ENCODE data around the gene GPR15. TPM values are rescaled to one million over a fixed set of nuclear protein-coding genes. Genes with fewer than 3 reads are reported as not detected.

GPR15 gene
- total and polyA plus RNA-seq, 2 donors (not counting 1 experiment from before 2014, with no cell fraction given): under 0.01 TPM; not detected in 1

DNA sequence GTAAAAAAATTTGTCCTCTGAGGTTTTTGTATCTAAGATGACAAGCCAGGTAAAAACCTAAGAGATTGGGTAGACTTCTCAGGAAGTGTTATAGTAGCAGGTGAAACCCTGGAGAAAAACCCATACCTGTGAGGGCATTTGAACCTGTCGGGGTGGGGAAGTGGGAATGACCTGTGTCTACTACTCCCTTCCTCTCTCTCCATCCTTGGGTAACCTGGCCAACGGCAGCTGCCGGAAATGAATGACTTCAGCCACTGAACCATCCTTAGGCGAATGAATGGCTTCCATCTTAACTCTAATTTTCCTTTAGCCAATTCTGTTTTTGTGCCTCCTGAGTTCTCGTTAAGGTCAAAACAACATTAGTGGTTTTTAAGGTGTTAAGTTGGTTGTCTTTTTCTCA, 16.8 kb downstream of the GPR15 start:
- no peaks in the 10 kb centered on the region for H3K4me1 ChIP-seq (ENCODE audit: control insufficient read depth, extremely low read depth, insufficient read depth, low read length)
- no peak overlapping the region for H3K4me2 ChIP-seq (ENCODE audit: extremely low read depth, insufficient read depth, low read length)
- no peak overlapping the region for H3K9ac ChIP-seq (ENCODE audit: insufficient read depth, low read length)
- H4K20me1 ChIP-seq (ENCODE audit: control insufficient read depth, extremely low read depth, insufficient read depth, low read length): no peaks in the 10 kb centered on the region
- peaks cover 3% of the 10 kb centered on the region for H3K27me3 ChIP-seq (ENCODE audit: control insufficient read depth, insufficient read depth, low read length)
- no peak for DNase-seq (ENCODE audit: low read depth in 2 of 2)
- no peak overlapping the region for H3K4me3 ChIP-seq (replicated peaks in 1 of 4; ENCODE audit: control extremely low read depth in 1 of 4, insufficient read depth in 1 of 4, low read depth in 3 of 4, low read length in 4 of 4)
- no peak overlapping the region for H2AFZ ChIP-seq (ENCODE audit: low read length)
- H3K79me2 ChIP-seq (ENCODE audit: control insufficient read depth, insufficient read depth, low read length): no peaks in the 10 kb centered on the region
- H3K36me3 ChIP-seq (ENCODE audit: control insufficient read depth, insufficient read depth, low read length): no peaks in the 10 kb centered on the region
- H3K27ac ChIP-seq (ENCODE audit: insufficient read depth, low read length): no peak overlapping the region
- no peak for TF ChIP-seq CTCF (conservative IDR thresholded peaks at IDR 0.05 in 1 of 2, IDR thresholded peaks at IDR 0.05 in 1 of 2; ENCODE audit: low read depth in 1 of 2, low read length in 2 of 2)
- TF ChIP-seq EZH2 (IDR thresholded peaks at IDR 0.05; ENCODE audit: low read length, missing control alignments): no peak
- H3K9me3 ChIP-seq (ENCODE audit: control insufficient read depth, insufficient read depth, low read depth, low read length): no peaks in the 10 kb centered on the region

DNA sequence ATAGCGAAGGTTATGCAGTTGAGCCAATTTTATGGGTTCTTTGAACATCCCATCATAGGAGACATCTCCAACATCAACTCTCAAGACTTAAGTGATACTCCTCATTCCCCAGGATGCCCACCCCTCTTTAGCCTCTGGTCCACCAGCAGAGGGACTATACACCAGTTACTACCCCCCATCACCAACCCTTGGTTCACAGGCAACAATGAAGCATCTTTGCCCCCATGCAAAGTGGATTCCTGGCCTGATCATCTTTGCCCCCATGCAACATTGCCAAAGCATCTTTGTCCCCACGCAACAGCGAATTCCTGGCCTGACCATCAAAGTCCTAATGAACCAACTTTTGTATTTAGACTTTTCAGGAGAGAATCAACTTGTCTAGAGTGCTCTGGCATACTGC, 19.1 kb downstream of the GPR15 start:
- DNase-seq (ENCODE audit: low read depth in 2 of 2): no peak
- Histone ChIP-seq H3K36me3 (ENCODE audit: control insufficient read depth, insufficient read depth, low read length) (no peaks in the 10 kb centered on the region), H3K4me2 (ENCODE audit: extremely low read depth, insufficient read depth, low read length) (no peak overlapping the region), H3K27me3 (ENCODE audit: control insufficient read depth, insufficient read depth, low read length) (peaks cover 3% of the 10 kb centered on the region), H3K4me3 (replicated peaks in 1 of 4; ENCODE audit: control extremely low read depth in 1 of 4, insufficient read depth in 1 of 4, low read depth in 3 of 4, low read length in 4 of 4) (no peak overlapping the region), H3K27ac (ENCODE audit: insufficient read depth, low read length) (no peak overlapping the region), H3K79me2 (ENCODE audit: control insufficient read depth, insufficient read depth, low read length) (no peaks in the 10 kb centered on the region), H3K9ac (ENCODE audit: insufficient read depth, low read length) (no peak overlapping the region), H4K20me1 (ENCODE audit: control insufficient read depth, extremely low read depth, insufficient read depth, low read length) (no peaks in the 10 kb centered on the region), H3K4me1 (ENCODE audit: control insufficient read depth, extremely low read depth, insufficient read depth, low read length) (no peaks in the 10 kb centered on the region), H2AFZ (ENCODE audit: low read length) (no peak overlapping the region), H3K9me3 (ENCODE audit: control insufficient read depth, insufficient read depth, low read depth, low read length) (no peaks in the 10 kb centered on the region)
- TF ChIP-seq CTCF (conservative IDR thresholded peaks at IDR 0.05 in 1 of 2, IDR thresholded peaks at IDR 0.05 in 1 of 2; ENCODE audit: low read depth in 1 of 2, low read length in 2 of 2) (no peak), EZH2 (IDR thresholded peaks at IDR 0.05; ENCODE audit: low read length, missing control alignments) (no peak)

- Histone ChIP-seq H3K9me3 (ENCODE audit: control insufficient read depth, insufficient read depth, low read depth, low read length) (no peaks in the 10 kb centered on the region), H3K79me2 (ENCODE audit: control insufficient read depth, insufficient read depth, low read length) (no peaks in the 10 kb centered on the region), H4K20me1 (ENCODE audit: control insufficient read depth, extremely low read depth, insufficient read depth, low read length) (no peaks in the 10 kb centered on the region), H3K4me2 (ENCODE audit: extremely low read depth, insufficient read depth, low read length) (no peak overlapping the region), H3K27ac (ENCODE audit: insufficient read depth, low read length) (no peak overlapping the region), H2AFZ (ENCODE audit: low read length) (no peak overlapping the region), H3K27me3 (ENCODE audit: control insufficient read depth, insufficient read depth, low read length) (peaks cover 3% of the 10 kb centered on the region), H3K4me3 (replicated peaks in 1 of 4; ENCODE audit: control extremely low read depth in 1 of 4, insufficient read depth in 1 of 4, low read depth in 3 of 4, low read length in 4 of 4) (no peak overlapping the region), H3K36me3 (ENCODE audit: control insufficient read depth, insufficient read depth, low read length) (no peaks in the 10 kb centered on the region), H3K9ac (ENCODE audit: insufficient read depth, low read length) (no peak overlapping the region), H3K4me1 (ENCODE audit: control insufficient read depth, extremely low read depth, insufficient read depth, low read length) (no peaks in the 10 kb centered on the region)
- DNase-seq (ENCODE audit: low read depth in 2 of 2): no peak
- TF ChIP-seq CTCF (conservative IDR thresholded peaks at IDR 0.05 in 1 of 2, IDR thresholded peaks at IDR 0.05 in 1 of 2; ENCODE audit: low read depth in 1 of 2, low read length in 2 of 2) (no peak), EZH2 (IDR thresholded peaks at IDR 0.05; ENCODE audit: low read length, missing control alignments) (no peak)
These were observed 19.5 kb downstream of the GPR15 start for GRCh38 chr3:98551236-98551635.

Data from fibroblast of lung (primary cell).